Endothelial cell of umbilical vein (primary cell): ENCODE data around the gene LOXL1.

Experiments
- EZH2 ChIP-seq: IDR thresholded peaks from 2 replicates; pipeline ENCODE4 v1.6.1; 2012; ENCODE audit warnings: borderline replicate concordance, low read depth, mild to moderate bottlenecking, moderate library complexity, low read length, inconsistent platforms; ENCODE audit not compliant: severe bottlenecking
- POLR2A ChIP-seq: IDR thresholded peaks from 2 replicates; pipeline ENCODE4 v1.6.1; 2012; ENCODE audit warnings: low read depth, mild to moderate bottlenecking, control low read depth, low read length
- POLR2AphosphoS5 ChIP-seq: IDR thresholded peaks from 2 replicates; pipeline ENCODE4 v1.6.1; 2012; ENCODE audit warnings: low read depth, mild to moderate bottlenecking, control low read depth, low read length, moderate library complexity; ENCODE audit not compliant: insufficient read depth
- TF ChIP-seq, protein P1 (sequence below), 2 donors: IDR thresholded peaks; 1 replicate in 1 of 2; 2 replicates in 1 of 2; pipeline ENCODE4 v1.5.1; 2011; ENCODE audit warnings: low read length in 2 of 2, mild to moderate bottlenecking in 2 of 2, moderate library complexity in 2 of 2, control low read depth in 1 of 2, inconsistent platforms in 1 of 2, low read depth in 1 of 2; ENCODE audit not compliant: insufficient read depth in 1 of 2; ENCODE audit errors: extremely low read depth in 1 of 2
- TF ChIP-seq, protein P2 (sequence below): IDR thresholded peaks from 2 replicates; pipeline ENCODE4 v1.6.1; 2011; ENCODE audit not compliant: insufficient read depth, insufficient read length

- TF ChIP-seq, protein P1, sequence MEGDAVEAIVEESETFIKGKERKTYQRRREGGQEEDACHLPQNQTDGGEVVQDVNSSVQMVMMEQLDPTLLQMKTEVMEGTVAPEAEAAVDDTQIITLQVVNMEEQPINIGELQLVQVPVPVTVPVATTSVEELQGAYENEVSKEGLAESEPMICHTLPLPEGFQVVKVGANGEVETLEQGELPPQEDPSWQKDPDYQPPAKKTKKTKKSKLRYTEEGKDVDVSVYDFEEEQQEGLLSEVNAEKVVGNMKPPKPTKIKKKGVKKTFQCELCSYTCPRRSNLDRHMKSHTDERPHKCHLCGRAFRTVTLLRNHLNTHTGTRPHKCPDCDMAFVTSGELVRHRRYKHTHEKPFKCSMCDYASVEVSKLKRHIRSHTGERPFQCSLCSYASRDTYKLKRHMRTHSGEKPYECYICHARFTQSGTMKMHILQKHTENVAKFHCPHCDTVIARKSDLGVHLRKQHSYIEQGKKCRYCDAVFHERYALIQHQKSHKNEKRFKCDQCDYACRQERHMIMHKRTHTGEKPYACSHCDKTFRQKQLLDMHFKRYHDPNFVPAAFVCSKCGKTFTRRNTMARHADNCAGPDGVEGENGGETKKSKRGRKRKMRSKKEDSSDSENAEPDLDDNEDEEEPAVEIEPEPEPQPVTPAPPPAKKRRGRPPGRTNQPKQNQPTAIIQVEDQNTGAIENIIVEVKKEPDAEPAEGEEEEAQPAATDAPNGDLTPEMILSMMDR (IDR thresholded peaks at IDR 0.05; ENCODE audit: extremely low read depth in 1 of 2, insufficient read depth in 1 of 2, low read depth in 1 of 2, low read length in 2 of 2): no peak
- TF ChIP-seq, protein P2, sequence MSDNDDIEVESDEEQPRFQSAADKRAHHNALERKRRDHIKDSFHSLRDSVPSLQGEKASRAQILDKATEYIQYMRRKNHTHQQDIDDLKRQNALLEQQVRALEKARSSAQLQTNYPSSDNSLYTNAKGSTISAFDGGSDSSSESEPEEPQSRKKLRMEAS: no peak
- TF ChIP-seq POLR2A (no peak), EZH2 (no peak), POLR2AphosphoS5 (no peak)
Observed at GRCh38 chr15:73986776-73987056, 60.5 kb downstream of the LOXL1 start.
